IPS DF 4.7 (cell line): ENCODE results near the gene GPRASP3.

Source experiments
- DNase-seq: peaks from one replicate; pipeline ENCODE4 v3.0.0-alpha.2; 2013; ENCODE audit warnings: low spot score; ENCODE audit errors: extremely low read depth

The GPRASP3 gene

DNA sequence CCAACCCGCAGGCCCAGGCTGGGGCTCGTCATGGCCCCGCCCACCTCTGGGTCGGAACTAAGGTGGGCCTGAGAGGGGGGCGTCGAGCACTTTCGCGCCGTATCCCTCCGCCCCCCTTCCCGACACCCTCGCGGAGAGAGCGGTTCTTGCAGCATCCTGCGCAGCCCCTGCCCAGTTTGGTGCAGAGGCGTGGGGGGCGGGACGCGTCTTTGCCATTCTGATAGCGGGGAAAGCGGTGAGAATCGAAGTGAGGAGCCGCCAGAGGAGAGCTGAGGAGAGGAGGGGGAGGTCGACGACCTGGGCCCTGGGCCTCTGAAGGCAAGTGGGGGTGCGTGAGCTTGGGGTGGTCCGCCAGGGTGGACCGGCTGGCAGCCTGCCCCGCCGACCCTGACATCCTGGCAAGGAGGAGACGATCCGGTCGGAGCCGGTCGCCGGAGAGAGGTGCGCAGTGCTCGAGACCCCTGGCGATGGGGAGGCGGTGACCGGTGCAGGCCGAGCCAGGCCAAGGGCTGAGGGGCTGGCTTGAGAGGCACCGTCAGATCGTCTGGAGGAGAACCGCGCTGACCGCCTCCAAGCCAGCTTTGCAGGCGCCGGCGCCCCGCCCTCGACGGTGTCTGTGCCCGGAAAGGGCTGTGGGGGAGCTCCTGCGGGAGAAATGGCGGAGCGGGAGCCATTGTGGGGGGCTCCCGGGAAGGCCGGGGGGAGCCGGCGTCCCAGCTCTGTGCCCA, 25.5 kb downstream of the GPRASP3 start:
- no peak for DNase-seq

DNA sequence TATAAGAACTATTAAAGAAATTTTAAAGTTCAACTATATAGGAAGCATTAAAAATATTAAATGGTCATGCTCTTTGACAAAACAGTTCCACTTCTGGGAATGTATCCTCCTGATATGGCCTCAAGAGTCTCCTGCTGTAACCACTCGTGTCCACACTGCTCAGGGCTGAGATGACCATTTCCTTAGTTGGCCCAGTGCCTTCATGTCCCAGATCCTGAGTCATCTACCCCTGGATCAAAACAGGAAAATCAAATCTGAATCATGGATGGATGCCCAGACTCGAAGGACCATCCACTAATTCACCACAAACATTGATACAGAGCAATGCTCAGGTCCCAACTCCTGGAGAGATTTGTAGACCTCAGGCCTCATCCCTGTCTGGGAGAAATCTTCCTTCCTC, 44.7 kb downstream of the GPRASP3 start:
- DNase-seq = no peak

DNA sequence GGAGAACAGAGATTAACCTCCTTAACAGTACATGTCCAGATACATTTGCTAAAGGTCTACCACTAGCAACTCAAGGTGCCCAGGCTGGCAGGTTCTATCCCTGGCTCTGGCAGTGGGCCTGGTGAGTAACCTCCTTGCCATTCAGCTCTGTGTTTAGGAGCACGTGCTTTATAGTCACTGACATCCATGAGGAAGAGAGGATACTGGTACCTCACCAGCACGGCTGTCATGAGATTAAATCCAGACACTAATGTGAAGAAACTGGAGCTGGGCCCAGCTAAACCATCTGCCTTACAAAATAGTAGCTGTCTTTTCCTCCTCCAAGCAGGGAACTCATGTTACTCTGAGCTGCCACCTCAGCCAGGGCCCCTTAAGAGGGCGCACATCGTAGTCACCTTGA, 45.3 kb downstream of the GPRASP3 start:
- no peak for DNase-seq

GRCh38 chrX:102767287-102767686, 46.7 kb downstream of the GPRASP3 start:
- DNase-seq = no peak

GRCh38 chrX:102768987-102769761, 48.6 kb downstream of the GPRASP3 start:
- DNase-seq = peak; percentile 87
